ENCODE data around the gene ADGRL1.

Gene ADGRL1

GRCh38 chr19:14145381-14145780 is 60.6 kb downstream of the ADGRL1 start:
- Histone ChIP-seq H3K27me3 (ENCODE audit: low read length) (no peaks in the 10 kb centered on the region), H3K27ac (ENCODE audit: low read depth, low read length) (no peak overlapping the region), H3K36me3 (ENCODE audit: low read length) (no peaks in the 10 kb centered on the region), H4K20me1 (ENCODE audit: low read depth, low read length) (no peaks in the 10 kb centered on the region; the same call in 1 of the 2 replicates), H3K4me3 (ENCODE audit: insufficient read depth, low read length, poor library complexity, severe bottlenecking) (no peak overlapping the region), H3K9ac (ENCODE audit: low read length) (no peak overlapping the region), H2AFZ (ENCODE audit: low read depth, low read length, severe bottlenecking) (no peak overlapping the region), H3K79me2 (ENCODE audit: insufficient read depth, low read length) (no peaks in the 10 kb centered on the region), H3F3A (ENCODE audit: insufficient read depth) (no peaks in the 10 kb centered on the region), H3K4me2 (ENCODE audit: low read depth, low read length, poor library complexity, severe bottlenecking) (no peak overlapping the region), H3K9me3 (ENCODE audit: insufficient read depth, low read length) (no peaks in the 10 kb centered on the region), H3K9me2 (replicated peaks; ENCODE audit: insufficient read depth, low read length) (no peaks in the 10 kb centered on the region)
- no peak for TF ChIP-seq CTCF (IDR thresholded peaks at IDR 0.05; ENCODE audit: insufficient read depth, low read length, poor library complexity, severe bottlenecking)
- no peak for TF ChIP-seq EZH2phosphoT487 (conservative IDR thresholded peaks at IDR 0.05; ENCODE audit: low read length)

- no peak for TF ChIP-seq CTCF (IDR thresholded peaks at IDR 0.05; ENCODE audit: insufficient read depth, low read length, poor library complexity, severe bottlenecking)
- TF ChIP-seq EZH2phosphoT487 (conservative IDR thresholded peaks at IDR 0.05; ENCODE audit: low read length), result no peak
- Histone ChIP-seq H3K79me2 (ENCODE audit: insufficient read depth, low read length) (peaks cover 1% of the 10 kb centered on the region), H3F3A (ENCODE audit: insufficient read depth) (no peaks in the 10 kb centered on the region), H3K9me3 (ENCODE audit: insufficient read depth, low read length) (no peaks in the 10 kb centered on the region), H3K4me2 (ENCODE audit: low read depth, low read length, poor library complexity, severe bottlenecking) (no peak overlapping the region), H3K36me3 (ENCODE audit: low read length) (no peaks in the 10 kb centered on the region), H3K9ac (ENCODE audit: low read length) (no peak overlapping the region), H3K4me3 (ENCODE audit: insufficient read depth, low read length, poor library complexity, severe bottlenecking) (no peak overlapping the region), H3K27me3 (ENCODE audit: low read length) (no peaks in the 10 kb centered on the region), H4K20me1 (ENCODE audit: low read depth, low read length) (no peaks in the 10 kb centered on the region; the same call in 1 of the 2 replicates), H3K27ac (ENCODE audit: low read depth, low read length) (no peak overlapping the region), H2AFZ (ENCODE audit: low read depth, low read length, severe bottlenecking) (no peak overlapping the region), H3K9me2 (replicated peaks; ENCODE audit: insufficient read depth, low read length) (no peaks in the 10 kb centered on the region)
Measured at GRCh38 chr19:14142262-14143190, 63.4 kb downstream of the ADGRL1 start.

GRCh38 chr19:14141041-14141440 is 64.9 kb downstream of the ADGRL1 start:
- no peak overlapping the region for H2AFZ ChIP-seq (ENCODE audit: low read depth, low read length, severe bottlenecking)
- peaks cover 6% of the 10 kb centered on the region for H3K79me2 ChIP-seq (ENCODE audit: insufficient read depth, low read length)
- no peaks in the 10 kb centered on the region for H3K27me3 ChIP-seq (ENCODE audit: low read length)
- no peak overlapping the region for H3K4me3 ChIP-seq (ENCODE audit: insufficient read depth, low read length, poor library complexity, severe bottlenecking)
- no peaks in the 10 kb centered on the region for H3F3A ChIP-seq (ENCODE audit: insufficient read depth)
- no peak for TF ChIP-seq CTCF (IDR thresholded peaks at IDR 0.05; ENCODE audit: insufficient read depth, low read length, poor library complexity, severe bottlenecking)
- no peak for TF ChIP-seq EZH2phosphoT487 (conservative IDR thresholded peaks at IDR 0.05; ENCODE audit: low read length)
- no peak overlapping the region for H3K27ac ChIP-seq (ENCODE audit: low read depth, low read length)
- H3K9me3 ChIP-seq (ENCODE audit: insufficient read depth, low read length), result no peaks in the 10 kb centered on the region
- H4K20me1 ChIP-seq (ENCODE audit: low read depth, low read length), result no peaks in the 10 kb centered on the region; the same call in 1 of the 2 replicates
- no peak overlapping the region for H3K4me2 ChIP-seq (ENCODE audit: low read depth, low read length, poor library complexity, severe bottlenecking)
- H3K9me2 ChIP-seq (replicated peaks; ENCODE audit: insufficient read depth, low read length), result no peaks in the 10 kb centered on the region
- H3K36me3 ChIP-seq (ENCODE audit: low read length), result no peaks in the 10 kb centered on the region
- no peak overlapping the region for H3K9ac ChIP-seq (ENCODE audit: low read length)
